BLaER1 (cell line): ENCODE measurements around the gene FCN3.
A peak's percentile ranks its signal among the peaks of the same experiment; 100 is the strongest.

Experiments used
- H3K27ac ChIP-seq: shearing (Covaris generic); formaldehyde crosslinking; 2 replicates; pipeline ENCODE4 v1.8.1; 2022
- H3K27me3 ChIP-seq: shearing (Covaris generic); formaldehyde crosslinking; 2 replicates; pipeline ENCODE4 v1.8.1; 2022
- H3K36me3 ChIP-seq: shearing (Covaris generic); formaldehyde crosslinking; 2 replicates; pipeline ENCODE4 v1.8.1; 2022
- H3K4me1 ChIP-seq: shearing (Covaris generic); formaldehyde crosslinking; 2 replicates; pipeline ENCODE4 v1.8.1; 2022
- H3K4me2 ChIP-seq: shearing (Covaris generic); formaldehyde crosslinking; 2 replicates; pipeline ENCODE4 v1.8.1; 2022
- H3K4me3 ChIP-seq: shearing (Covaris generic); formaldehyde crosslinking; 2 replicates; pipeline ENCODE4 v1.8.1; 2022
- H3K9ac ChIP-seq: shearing (Covaris generic); formaldehyde crosslinking; 2 replicates; pipeline ENCODE4 v1.8.1; 2022
- H3K9me3 ChIP-seq: shearing (Covaris generic); formaldehyde crosslinking; 2 replicates; pipeline ENCODE4 v1.8.1; 2022
- H4K20me1 ChIP-seq: shearing (Covaris generic); formaldehyde crosslinking; 2 replicates; pipeline ENCODE4 v1.8.1; 2022
- Cebpa-rat ChIP-seq: shearing (Covaris generic); IDR thresholded peaks from 2 replicates; pipeline ENCODE4 v1.8.1; 2022

The FCN3 gene

DNA sequence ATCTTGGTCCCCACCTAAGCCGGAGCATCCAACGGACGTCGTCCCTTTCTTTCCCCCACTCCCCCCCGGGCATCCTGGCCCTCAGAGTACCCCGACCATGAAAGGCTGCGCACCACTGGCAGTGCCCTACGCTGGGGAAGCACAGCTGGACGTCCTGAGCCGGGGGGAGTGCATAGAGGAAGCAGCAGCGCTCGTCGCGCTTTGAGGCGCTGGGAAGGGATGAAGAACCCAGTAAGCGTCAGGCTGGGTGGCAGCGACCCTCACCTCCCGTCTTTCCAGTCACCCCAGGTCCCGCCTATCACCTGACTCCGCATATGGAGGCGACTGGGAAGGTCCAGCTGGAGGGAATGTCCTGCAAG is 13.6 kb downstream of the FCN3 start:
- Histone ChIP-seq H4K20me1 (no peaks in the 10 kb centered on the region), H3K4me3 (peak overlapping the region; percentile 70), H3K27ac (no peak overlapping the region), H3K4me1 (peaks cover 64% of the 10 kb centered on the region), H3K9ac (peak overlapping the region; percentile 67; the same call in 1 of the 2 replicates), H3K36me3 (no peaks in the 10 kb centered on the region), H3K27me3 (peaks cover 10% of the 10 kb centered on the region; the same call in 1 of the 2 replicates), H3K4me2 (peak overlapping the region; percentile 95), H3K9me3 (no peaks in the 10 kb centered on the region)
- no peak for TF ChIP-seq Cebpa-rat

- Histone ChIP-seq H4K20me1 (no peaks in the 10 kb centered on the region), H3K4me1 (peaks cover 70% of the 10 kb centered on the region), H3K36me3 (peaks cover 6% of the 10 kb centered on the region; the same call in 1 of the 2 replicates), H3K4me2 (peak overlapping the region; percentile 95), H3K27me3 (peaks cover 10% of the 10 kb centered on the region; the same call in 1 of the 2 replicates), H3K27ac (no peak overlapping the region), H3K4me3 (peak overlapping the region; percentile 70), H3K9me3 (no peaks in the 10 kb centered on the region), H3K9ac (peak overlapping the region; percentile 67)
- no peak for TF ChIP-seq Cebpa-rat
These were observed 14.2 kb downstream of the FCN3 start for GRCh38 chr1:27360159-27361043.

DNA sequence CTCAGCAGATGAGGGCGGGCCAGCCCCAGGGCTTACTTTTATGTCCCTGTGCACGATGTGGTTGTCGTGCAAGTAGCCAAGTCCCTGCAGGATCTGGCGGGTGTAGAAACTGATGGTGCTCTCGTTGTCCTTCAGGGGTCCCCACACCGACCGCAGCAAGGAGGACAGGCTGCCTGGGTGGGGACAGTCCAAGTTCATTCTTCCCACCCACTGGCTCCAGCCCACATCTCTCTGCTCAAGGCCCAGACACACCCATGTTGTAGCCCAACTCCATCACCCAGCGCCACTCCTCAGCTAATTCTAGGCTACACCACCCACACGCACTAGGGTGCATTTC is 14.8 kb downstream of the FCN3 start:
- H3K27me3 ChIP-seq, result peaks cover 10% of the 10 kb centered on the region; the same call in 1 of the 2 replicates
- no peak overlapping the region for H3K27ac ChIP-seq
- TF ChIP-seq Cebpa-rat, result no peak
- H4K20me1 ChIP-seq, result no peaks in the 10 kb centered on the region
- peak overlapping the region; percentile 95 for H3K4me2 ChIP-seq
- H3K4me1 ChIP-seq, result peaks cover 65% of the 10 kb centered on the region
- 0 out of 2 replicates have a peak overlapping the region, but pooled peaks have one; percentile 3 for H3K9ac ChIP-seq
- peaks cover 9% of the 10 kb centered on the region; the same call in 1 of the 2 replicates for H3K36me3 ChIP-seq
- peak overlapping the region; percentile 70; the same call in 1 of the 2 replicates for H3K4me3 ChIP-seq
- no peaks in the 10 kb centered on the region for H3K9me3 ChIP-seq

GRCh38 chr1:27358928-27359313 is 15.7 kb downstream of the FCN3 start:
- Histone ChIP-seq H3K9ac (no peak overlapping the region), H3K27me3 (peaks cover 10% of the 10 kb centered on the region; the same call in 1 of the 2 replicates), H3K36me3 (peaks cover 9% of the 10 kb centered on the region; the same call in 1 of the 2 replicates), H3K27ac (no peak overlapping the region), H3K4me1 (peaks cover 56% of the 10 kb centered on the region), H3K9me3 (no peaks in the 10 kb centered on the region), H4K20me1 (no peaks in the 10 kb centered on the region), H3K4me3 (no peak overlapping the region), H3K4me2 (no peak overlapping the region)
- TF ChIP-seq Cebpa-rat, result no peak

- Histone ChIP-seq H3K4me2 (peak overlapping the region; percentile 94), H3K27me3 (peaks cover 10% of the 10 kb centered on the region; the same call in 1 of the 2 replicates), H4K20me1 (no peaks in the 10 kb centered on the region), H3K27ac (no peak overlapping the region), H3K4me3 (no peak overlapping the region), H3K9ac (no peak overlapping the region), H3K9me3 (no peaks in the 10 kb centered on the region), H3K36me3 (peaks cover 12% of the 10 kb centered on the region), H3K4me1 (peaks cover 50% of the 10 kb centered on the region)
- TF ChIP-seq Cebpa-rat, result no peak
These were observed 16.3 kb downstream of the FCN3 start for GRCh38 chr1:27358038-27358927.

- Histone ChIP-seq H3K9me3 (no peaks in the 10 kb centered on the region), H3K36me3 (peaks cover 18% of the 10 kb centered on the region), H3K27ac (peak overlapping the region; percentile 42; the same call in 1 of the 2 replicates), H3K27me3 (peaks cover 10% of the 10 kb centered on the region; the same call in 1 of the 2 replicates), H3K9ac (peak overlapping the region; percentile 50; the same call in 1 of the 2 replicates), H4K20me1 (no peaks in the 10 kb centered on the region), H3K4me3 (peak overlapping the region; percentile 57), H3K4me2 (peak overlapping the region; percentile 94), H3K4me1 (peaks cover 49% of the 10 kb centered on the region)
- TF ChIP-seq Cebpa-rat, result no peak
These were observed 17.2 kb downstream of the FCN3 start for GRCh38 chr1:27357281-27358037.

DNA sequence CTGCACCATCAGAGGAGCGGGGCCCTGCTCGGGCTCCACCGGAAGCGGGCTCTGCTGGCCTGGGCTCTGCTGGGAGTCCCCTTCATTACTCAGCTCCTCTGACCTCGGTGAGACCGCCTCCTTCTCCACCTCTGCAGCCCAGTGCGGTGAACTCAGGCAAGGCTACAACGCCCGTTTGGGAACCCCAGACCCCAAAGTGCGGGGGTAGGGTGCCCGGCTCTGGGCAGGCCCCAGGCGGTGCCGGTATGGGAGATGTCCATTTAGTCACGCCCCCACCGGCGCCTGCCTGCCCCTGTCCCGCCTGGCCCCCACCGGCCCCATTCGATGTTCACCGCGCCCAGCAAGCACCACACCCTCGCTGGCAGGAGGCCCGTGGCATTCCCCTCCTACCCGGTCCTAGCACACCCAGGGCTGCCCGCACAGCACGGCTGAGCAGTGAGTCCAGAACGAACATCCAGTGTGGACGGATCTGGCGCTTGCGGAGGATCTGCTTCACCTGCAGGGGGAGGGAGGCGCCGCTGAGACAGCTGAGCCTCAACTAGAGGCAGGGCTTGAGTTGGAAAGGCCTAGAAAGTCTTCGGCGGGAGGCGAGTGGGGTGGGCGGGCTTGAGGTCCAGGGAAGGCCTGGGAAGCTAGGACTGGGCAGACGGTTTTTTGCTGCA is 17.9 kb downstream of the FCN3 start:
- Histone ChIP-seq H3K4me1 (peaks cover 49% of the 10 kb centered on the region), H3K4me2 (peak overlapping the region; percentile 94), H3K36me3 (peaks cover 20% of the 10 kb centered on the region), H3K9me3 (no peaks in the 10 kb centered on the region), H3K9ac (peak overlapping the region; percentile 50; the same call in 1 of the 2 replicates), H4K20me1 (no peaks in the 10 kb centered on the region), H3K27me3 (peaks cover 10% of the 10 kb centered on the region; the same call in 1 of the 2 replicates), H3K27ac (peak overlapping the region; percentile 42; the same call in 1 of the 2 replicates), H3K4me3 (peak overlapping the region; percentile 57)
- TF ChIP-seq Cebpa-rat, result no peak

- peaks cover 46% of the 10 kb centered on the region for H3K4me1 ChIP-seq
- 0 out of 2 replicates have a peak overlapping the region, but pooled peaks have one; percentile 57 for H3K4me3 ChIP-seq
- no peaks in the 10 kb centered on the region for H3K9me3 ChIP-seq
- H3K27me3 ChIP-seq, result peaks cover 10% of the 10 kb centered on the region; the same call in 1 of the 2 replicates
- no peaks in the 10 kb centered on the region for H4K20me1 ChIP-seq
- peaks cover 25% of the 10 kb centered on the region for H3K36me3 ChIP-seq
- H3K9ac ChIP-seq, result no peak overlapping the region
- TF ChIP-seq Cebpa-rat, result no peak
- no peak overlapping the region for H3K27ac ChIP-seq
- H3K4me2 ChIP-seq, result peak overlapping the region; percentile 94
These were observed 18.4 kb downstream of the FCN3 start for GRCh38 chr1:27356277-27356618.
